HG03457 (cell line): ENCODE data around the gene SCCPDH.
"Not testable (repeated sequence)": the region's sequence is repeated elsewhere in the genome, so short reads cannot be mapped to it uniquely, and the experiment has no call there.

Experiments
- ATAC-seq: cut with Tn5 transposase; IDR thresholded peaks from one replicate; pipeline ENCODE4 v1.9.1; 2021; ENCODE audit warnings: moderate number of reproducible peaks; ENCODE audit not compliant: unreplicated experiment

Gene SCCPDH

GRCh38 chr1:246724016-246724730 is at the start of gene SCCPDH:
Gene SCCPDH, plus strand, starts transcription at chr1:246724409. Its CDS starts 14 bp downstream, at chr1:246724423.
- ATAC-seq = peak; percentile 96

- no peak for ATAC-seq
Measured at GRCh38 chr1:246677842-246678241, 46.4 kb upstream of the SCCPDH start.

GRCh38 chr1:246678816-246679793 is 45.1 kb upstream of the SCCPDH start:
- no peak for ATAC-seq

- no peak for ATAC-seq
Measured at GRCh38 chr1:246679794-246680177, 44.4 kb upstream of the SCCPDH start.

GRCh38 chr1:246680190-246680589 is 44.0 kb upstream of the SCCPDH start:
- ATAC-seq = no peak

GRCh38 chr1:246680696-246681130 is 43.5 kb upstream of the SCCPDH start:
- no peak for ATAC-seq

GRCh38 chr1:246681900-246682895 is 42.0 kb upstream of the SCCPDH start:
- ATAC-seq = no peak

- no peak for ATAC-seq
Measured at GRCh38 chr1:246683521-246683920, 40.7 kb upstream of the SCCPDH start.

GRCh38 chr1:246687002-246687401 is 37.2 kb upstream of the SCCPDH start:
- no peak for ATAC-seq

- peak; percentile 93 for ATAC-seq
Measured at GRCh38 chr1:246689409-246690008, 34.7 kb upstream of the SCCPDH start.

- no peak for ATAC-seq
Measured at GRCh38 chr1:246690100-246690499, 34.1 kb upstream of the SCCPDH start.

- ATAC-seq = no peak
Measured at GRCh38 chr1:246691622-246692495, 32.4 kb upstream of the SCCPDH start.

GRCh38 chr1:246694213-246694895 is 29.9 kb upstream of the SCCPDH start:
- ATAC-seq = not testable (repeated sequence)

- ATAC-seq = no peak
Measured at GRCh38 chr1:246695136-246695535, 29.1 kb upstream of the SCCPDH start.

GRCh38 chr1:246695666-246696065 is 28.5 kb upstream of the SCCPDH start:
- ATAC-seq = no peak

GRCh38 chr1:246698466-246699094 is 25.6 kb upstream of the SCCPDH start:
- no peak for ATAC-seq

GRCh38 chr1:246699095-246699735 is 25.0 kb upstream of the SCCPDH start:
- ATAC-seq = peak; percentile 94

GRCh38 chr1:246703581-246703980 is 20.6 kb upstream of the SCCPDH start:
- ATAC-seq = no peak
